H9 (cell line): ENCODE measurements around the gene DCDC2. TPM values are rescaled to one million over a fixed set of nuclear protein-coding genes. Genes with fewer than 3 reads are reported as not detected.

ENCODE experiments used
- DNase-seq: peaks from one replicate; pipeline ENCODE4 v3.0.0-alpha.2; 2017
- H2AFZ ChIP-seq: one replicate; pipeline ENCODE4 v1.6.1; 2013; ENCODE audit warnings: mild to moderate bottlenecking, low read length, control low read depth, moderate library complexity
- H2AK5ac ChIP-seq: 2 replicates; pipeline ENCODE4 v1.6.1; 2013; ENCODE audit warnings: low read length, control low read depth, mixed read lengths; ENCODE audit not compliant: insufficient read length
- H2BK120ac ChIP-seq: one replicate; pipeline ENCODE4 v1.6.1; 2013; ENCODE audit warnings: low read depth, mild to moderate bottlenecking, low read length, control low read depth, inconsistent platforms; ENCODE audit not compliant: poor library complexity, severe bottlenecking
- H2BK12ac ChIP-seq: 2 replicates; pipeline ENCODE4 v1.6.1; 2013; ENCODE audit warnings: low read length, control low read depth, mixed read lengths, low read depth; ENCODE audit not compliant: insufficient read length
- H2BK15ac ChIP-seq: 2 replicates; pipeline ENCODE4 v1.6.1; 2013; ENCODE audit warnings: low read depth, low read length, control low read depth
- H2BK20ac ChIP-seq: one replicate; pipeline ENCODE4 v1.6.1; 2013; ENCODE audit warnings: low read depth, mild to moderate bottlenecking, low read length, control low read depth, inconsistent platforms; ENCODE audit not compliant: poor library complexity, severe bottlenecking
- H2BK5ac ChIP-seq: 2 replicates; pipeline ENCODE4 v1.6.1; 2013; ENCODE audit warnings: low read length, control low read depth, mixed read lengths; ENCODE audit not compliant: insufficient read length
- H3K14ac ChIP-seq: 2 replicates; pipeline ENCODE4 v1.6.1; 2013; ENCODE audit warnings: low read length, control low read depth; ENCODE audit not compliant: insufficient read depth
- H3K18ac ChIP-seq: 2 replicates; pipeline ENCODE4 v1.6.1; 2013; ENCODE audit warnings: low read depth, mild to moderate bottlenecking, mixed read lengths, low read length, control low read depth; ENCODE audit not compliant: insufficient read length
- H3K23ac ChIP-seq: 2 replicates; pipeline ENCODE4 v1.6.1; 2013; ENCODE audit warnings: low read length, control low read depth, mixed read lengths, low read depth; ENCODE audit not compliant: insufficient read length
- H3K23me2 ChIP-seq: 2 replicates; pipeline ENCODE4 v1.6.1; 2013; ENCODE audit warnings: low read depth, mild to moderate bottlenecking, mixed read lengths, low read length, control low read depth; ENCODE audit not compliant: insufficient read length, poor library complexity, severe bottlenecking
- H3K27ac ChIP-seq: 2 replicates; pipeline ENCODE4 v1.5.1; 2013; ENCODE audit warnings: low read length, control low read depth, mixed read lengths, low read depth; ENCODE audit not compliant: insufficient read length
- H3K27me3 ChIP-seq: 2 replicates; pipeline ENCODE4 v1.6.1; 2013; ENCODE audit warnings: low read length, control low read depth, inconsistent platforms; ENCODE audit not compliant: insufficient read depth
- H3K4ac ChIP-seq: 2 replicates; pipeline ENCODE4 v1.6.1; 2013; ENCODE audit warnings: low read depth, mild to moderate bottlenecking, control low read depth, inconsistent platforms, low read length, moderate library complexity
- H3K4me1 ChIP-seq: 2 replicates; pipeline ENCODE4 v1.6.1; 2013; ENCODE audit warnings: low read length, control low read depth, inconsistent platforms; ENCODE audit not compliant: insufficient read depth
- H3K4me2 ChIP-seq: 2 replicates; pipeline ENCODE4 v1.6.1; 2013; ENCODE audit warnings: low read length, control low read depth, mixed read lengths; ENCODE audit not compliant: insufficient read length, insufficient read depth
- H3K56ac ChIP-seq: 2 replicates; pipeline ENCODE4 v1.6.1; 2013; ENCODE audit warnings: low read depth, mild to moderate bottlenecking, mixed read lengths, low read length, control low read depth; ENCODE audit not compliant: insufficient read length
- H3K79me1 ChIP-seq: 2 replicates; pipeline ENCODE4 v1.6.1; 2013; ENCODE audit warnings: low read depth, mild to moderate bottlenecking, moderate library complexity, low read length, control low read depth, inconsistent platforms; ENCODE audit not compliant: insufficient read depth, poor library complexity, severe bottlenecking
- H3K79me2 ChIP-seq: 2 replicates; pipeline ENCODE4 v1.6.1; 2013; ENCODE audit warnings: low read length, control low read depth, inconsistent platforms; ENCODE audit not compliant: insufficient read depth
- H3K9ac ChIP-seq: 2 replicates; pipeline ENCODE4 v1.6.1; 2013; ENCODE audit warnings: low read length, control low read depth, mixed read lengths; ENCODE audit not compliant: insufficient read length; ENCODE audit errors: extremely low read depth
- H3K9me3 ChIP-seq: one replicate; pipeline ENCODE4 v1.6.1; 2013; ENCODE audit warnings: low read depth, low read length, inconsistent platforms; ENCODE audit not compliant: control insufficient read depth
- H3T11ph ChIP-seq: one replicate; pipeline ENCODE4 v1.6.1; 2013; ENCODE audit warnings: mild to moderate bottlenecking, low read length, control low read depth, inconsistent platforms
- H4K20me1 ChIP-seq: one replicate; pipeline ENCODE4 v1.6.1; 2013; ENCODE audit not compliant: control insufficient read depth, insufficient read length, insufficient read depth
- H4K5ac ChIP-seq: 2 replicates; pipeline ENCODE4 v1.6.1; 2013; ENCODE audit warnings: low read depth, mild to moderate bottlenecking, mixed read lengths, low read length, control low read depth; ENCODE audit not compliant: insufficient read length
- H4K8ac ChIP-seq: replicated peaks from 2 replicates; pipeline ENCODE4 v1.6.1; 2013; ENCODE audit warnings: low read length, control low read depth, mixed read lengths, low read depth; ENCODE audit not compliant: insufficient read length
- H4K91ac ChIP-seq: 2 replicates; pipeline ENCODE4 v1.6.1; 2013; ENCODE audit warnings: low read depth, mild to moderate bottlenecking, moderate library complexity, mixed read lengths, low read length, control low read depth; ENCODE audit not compliant: insufficient read length
- H3K27ac Mint-ChIP-seq, 3 experiments: 2 replicates in 2 of 3; 3 replicates in 1 of 3; pipeline ENCODE4 v1.8.0; 2020 to 2021; ENCODE audit warnings: mixed read lengths in 3 of 3, mild to moderate bottlenecking in 1 of 3, moderate library complexity in 1 of 3
- H3K27me3 Mint-ChIP-seq: 2 replicates; pipeline ENCODE4 v1.8.0; 2021; ENCODE audit warnings: low read depth, mild to moderate bottlenecking, moderate library complexity, mixed read lengths
- H3K36me3 Mint-ChIP-seq, 3 experiments: 2 replicates in 2 of 3; 3 replicates in 1 of 3; pipeline ENCODE4 v1.8.0; 2020 to 2021; ENCODE audit warnings: low read depth in 3 of 3, mixed read lengths in 3 of 3; ENCODE audit not compliant: insufficient read depth in 1 of 3
- H3K4me1 Mint-ChIP-seq, 2 experiments: 2 replicates each; pipeline ENCODE4 v1.8.0; 2020; ENCODE audit warnings: mixed read lengths in 2 of 2
- H3K4me3 Mint-ChIP-seq, 2 experiments: 2 replicates in 1 of 2; 3 replicates in 1 of 2; pipeline ENCODE4 v1.8.0; 2020 to 2021; ENCODE audit warnings: mild to moderate bottlenecking in 2 of 2, mixed read lengths in 2 of 2, moderate library complexity in 1 of 2
- H3K9me3 Mint-ChIP-seq, 2 experiments: 2 replicates in 1 of 2; 3 replicates in 1 of 2; pipeline ENCODE4 v1.8.0; 2020; ENCODE audit warnings: mild to moderate bottlenecking in 2 of 2, mixed read lengths in 2 of 2, moderate library complexity in 1 of 2
- CTCF ChIP-seq: fragments of 200-600 bp; sonication (generic); conservative IDR thresholded peaks from 3 replicates; pipeline ENCODE4 v1.8.0; 2021; ENCODE audit warnings: antibody characterized with exemption, mild to moderate bottlenecking
- WGBS: extraction: QIAGEN DNeasy Blood & Tissue Kit; methylation state at CpG from one replicate; pipeline ENCODE4 v1.1.7; 2013; ENCODE audit warnings: missing lambda C conversion rate, low lambda C conversion rate, mixed read lengths; ENCODE audit not compliant: insufficient read length; ENCODE audit errors: extremely low coverage; 5-methylcytosine and 5-hydroxymethylcytosine counted together
- total RNA-seq: library from RNA; stranded (reverse); gene quantifications from 2 replicates; pipeline ENCODE4 v1.2.1, GENCODE V29; 2021

DCDC2 gene
- total RNA-seq, 1 experiment from 2014 or later: 0.59 TPM

- Histone ChIP-seq H4K91ac (no peak overlapping the region), H3K79me1 (no peaks in the 10 kb centered on the region), H2AK5ac (no peak overlapping the region), H4K5ac (no peak overlapping the region), H2BK20ac (no peak overlapping the region), H3K56ac (no peak overlapping the region), H3K14ac (no peak overlapping the region), H3T11ph (no peak overlapping the region), H3K4me1 (no peaks in the 10 kb centered on the region), H3K9me3 (no peaks in the 10 kb centered on the region), H2BK5ac (no peak overlapping the region), H3K9ac (no peak overlapping the region), H3K27ac (no peak overlapping the region), H3K27me3 (no peaks in the 10 kb centered on the region), H3K18ac (no peak overlapping the region), H3K79me2 (no peaks in the 10 kb centered on the region), H3K23me2 (no peaks in the 10 kb centered on the region), H2AFZ (no peak overlapping the region), H3K4me2 (no peak overlapping the region), H3K4ac (no peak overlapping the region), H2BK15ac (no peak overlapping the region), H2BK12ac (no peak overlapping the region), H3K23ac (no peak overlapping the region), H4K20me1 (no peaks in the 10 kb centered on the region), H4K8ac (no peak overlapping the region), H2BK120ac (no peak overlapping the region)
- peak; percentile 78 for TF ChIP-seq CTCF
- no peaks in the 10 kb centered on the region for H3K9me3 Mint-ChIP-seq
- H3K4me1 Mint-ChIP-seq: peaks cover 14% of the 10 kb centered on the region in 2 experiments
- H3K4me3 Mint-ChIP-seq: no peak overlapping the region
- H3K36me3 Mint-ChIP-seq: no peaks in the 10 kb centered on the region
- no peak for DNase-seq
- WGBS: no CpG with 5 or more reads among the region's 1 CpG
- H3K27me3 Mint-ChIP-seq: no peaks in the 10 kb centered on the region
- H3K27ac Mint-ChIP-seq: no peak overlapping the region
Observed at GRCh38 chr6:24274441-24275083, 83.3 kb downstream of the DCDC2 start.
